HepG2 (cell line): ENCODE data around the gene RNASE11. TPM values are rescaled to one million over a fixed set of nuclear protein-coding genes. Genes with fewer than 3 reads are reported as not detected.

Experiments
- AGO1 ChIP-seq: fragments of 200-400 bp; formaldehyde crosslinking; IDR thresholded peaks from 2 replicates; pipeline ENCODE4 v1.6.1; 2017; ENCODE audit warnings: mild to moderate bottlenecking, low read depth, low read length, moderate library complexity; ENCODE audit not compliant: poor library complexity, severe bottlenecking
- ASH2L ChIP-seq: fragments of 300-600, 200-600 bp; sonication (generic); IDR thresholded peaks from 2 replicates; pipeline ENCODE4 v1.7.0; 2017; ENCODE audit warnings: low read depth, mild to moderate bottlenecking, moderate library complexity, mixed read lengths, low read length; ENCODE audit not compliant: insufficient read length
- CREB1 ChIP-seq, 2 experiments: fragments of 450-650 bp in 1 of 2; IDR thresholded peaks; 2 replicates each; pipeline ENCODE4 v1.6.1; 2016 to 2017; ENCODE audit warnings: control low read depth in 1 of 2, mild to moderate bottlenecking in 1 of 2, missing compliant biosample characterization in 1 of 2, missing genetic modification characterization in 1 of 2
- RFX1 ChIP-seq: fragments of 450-650 bp; IDR thresholded peaks from 2 replicates; pipeline ENCODE4 v1.6.1; 2017
- RFX5 ChIP-seq: IDR thresholded peaks from 2 replicates; pipeline ENCODE4 v1.6.1; 2011; ENCODE audit warnings: low read depth, low read length, improper control_type of control experiment
- SAFB2 ChIP-seq: sonication (generic); formaldehyde crosslinking; IDR thresholded peaks from 2 replicates; pipeline ENCODE4 v1.5.1; 2020; ENCODE audit warnings: missing genetic modification reagents, low read depth, mild to moderate bottlenecking, borderline replicate concordance
- SPEN ChIP-seq: sonication (generic); formaldehyde crosslinking; IDR thresholded peaks from 2 replicates; pipeline ENCODE4 v1.5.1; 2020; ENCODE audit warnings: low read depth, mild to moderate bottlenecking, missing genetic modification reagents
- TARDBP ChIP-seq: sonication (generic); formaldehyde crosslinking; IDR thresholded peaks from 2 replicates; pipeline ENCODE4 v1.8.0; 2022; ENCODE audit warnings: mild to moderate bottlenecking, missing genetic modification reagents
- TCF7 ChIP-seq: sonication (generic); IDR thresholded peaks from 2 replicates; pipeline ENCODE4 v1.6.1; 2016; ENCODE audit warnings: antibody characterized with exemption, low read depth
- ZMYM2 ChIP-seq: sonication (generic); formaldehyde crosslinking; IDR thresholded peaks from 2 replicates; pipeline ENCODE4 v1.8.0; 2022; ENCODE audit warnings: mild to moderate bottlenecking, missing genetic modification reagents
- ZNF256 ChIP-seq: sonication (generic); formaldehyde crosslinking; conservative IDR thresholded peaks from 2 replicates; pipeline ENCODE4 v1.4.0; 2020; ENCODE audit warnings: missing genetic modification reagents
- ZNF383 ChIP-seq: sonication (generic); formaldehyde crosslinking; IDR thresholded peaks from 2 replicates; pipeline ENCODE4 v1.4.0; 2020; ENCODE audit warnings: missing genetic modification reagents, mild to moderate bottlenecking, borderline replicate concordance
- ZNF615 ChIP-seq: sonication (generic); formaldehyde crosslinking; IDR thresholded peaks from 2 replicates; pipeline ENCODE4 v1.5.0; 2020; ENCODE audit warnings: mild to moderate bottlenecking, missing genetic modification reagents, borderline replicate concordance
- ZNF619 ChIP-seq: sonication (generic); formaldehyde crosslinking; IDR thresholded peaks from 2 replicates; pipeline ENCODE4 v1.4.0; 2020; ENCODE audit warnings: mild to moderate bottlenecking, missing genetic modification reagents
- ZNF878 ChIP-seq: sonication (generic); formaldehyde crosslinking; IDR thresholded peaks from 2 replicates; pipeline ENCODE4 v1.8.1; 2023; ENCODE audit warnings: mild to moderate bottlenecking, missing genetic modification reagents, moderate library complexity
- polyA plus RNA-seq, 8 experiments: library from polyadenylated mRNA; depleted of rRNA in 3 of 8; stranded (reverse) in 7 of 8; unstranded in 1 of 8; fragments of >200 nt; fragmentation: Illumina TruSeq in 4 of 8; extraction: Trizol in 4 of 8; gene quantifications; 2 replicates each; pipeline versions ENCODE4 v1.2.1 to v1.2.3, GENCODE V29; 2011 to 2016; ENCODE audit warnings: low read depth in 4 of 8, missing spikeins in 1 of 8, mixed read lengths in 1 of 8; ENCODE audit not compliant: insufficient read depth in 1 of 8
- total RNA-seq, 5 experiments: library from RNA; depleted of rRNA; stranded (reverse); fragments of >200 nt; fragmentation: Illumina TruSeq; extraction: Trizol; gene quantifications; 2 replicates each; pipeline ENCODE4 v1.2.3, GENCODE V29; 2016; ENCODE audit warnings: low read depth in 1 of 5
- TF ChIP-seq, protein P1 (sequence below): sonication (generic); formaldehyde crosslinking; IDR thresholded peaks from 2 replicates; pipeline ENCODE4; 2020; ENCODE audit warnings: missing genetic modification reagents, mild to moderate bottlenecking, borderline replicate concordance
- TF ChIP-seq, protein P2 (sequence below): sonication (generic); formaldehyde crosslinking; IDR thresholded peaks from 2 replicates; pipeline ENCODE4 v1.5.1; 2020; ENCODE audit warnings: mild to moderate bottlenecking, missing genetic modification reagents
- TF ChIP-seq, protein P3 (sequence below): sonication (generic); formaldehyde crosslinking; IDR thresholded peaks from 2 replicates; pipeline ENCODE4 v1.4.0; 2020; ENCODE audit warnings: missing genetic modification reagents
- TF ChIP-seq, protein P4 (sequence below): sonication (generic); formaldehyde crosslinking; IDR thresholded peaks from 2 replicates; pipeline ENCODE4 v1.4.0; 2020; ENCODE audit warnings: mild to moderate bottlenecking, missing genetic modification reagents

RNASE11 gene
- total and polyA plus RNA-seq, 2 of the 13 experiments (the other 11 are each of a cell fraction or from before 2014, with no cell fraction given), result not detected

GRCh38 chr14:20610002-20610765 is 22.4 kb upstream of the RNASE11 start (continued):
- no peak for TF ChIP-seq CREB1 (IDR thresholded peaks at IDR 0.05)
- TF ChIP-seq CREB1 (CRISPR knock-in tag; IDR thresholded peaks at IDR 0.05), result peak; percentile 67
- no peak for TF ChIP-seq ZNF256 (CRISPR knock-in tag)
- TF ChIP-seq TCF7, result no peak
- TF ChIP-seq ZNF619, result no peak
- TF ChIP-seq, protein P1, sequence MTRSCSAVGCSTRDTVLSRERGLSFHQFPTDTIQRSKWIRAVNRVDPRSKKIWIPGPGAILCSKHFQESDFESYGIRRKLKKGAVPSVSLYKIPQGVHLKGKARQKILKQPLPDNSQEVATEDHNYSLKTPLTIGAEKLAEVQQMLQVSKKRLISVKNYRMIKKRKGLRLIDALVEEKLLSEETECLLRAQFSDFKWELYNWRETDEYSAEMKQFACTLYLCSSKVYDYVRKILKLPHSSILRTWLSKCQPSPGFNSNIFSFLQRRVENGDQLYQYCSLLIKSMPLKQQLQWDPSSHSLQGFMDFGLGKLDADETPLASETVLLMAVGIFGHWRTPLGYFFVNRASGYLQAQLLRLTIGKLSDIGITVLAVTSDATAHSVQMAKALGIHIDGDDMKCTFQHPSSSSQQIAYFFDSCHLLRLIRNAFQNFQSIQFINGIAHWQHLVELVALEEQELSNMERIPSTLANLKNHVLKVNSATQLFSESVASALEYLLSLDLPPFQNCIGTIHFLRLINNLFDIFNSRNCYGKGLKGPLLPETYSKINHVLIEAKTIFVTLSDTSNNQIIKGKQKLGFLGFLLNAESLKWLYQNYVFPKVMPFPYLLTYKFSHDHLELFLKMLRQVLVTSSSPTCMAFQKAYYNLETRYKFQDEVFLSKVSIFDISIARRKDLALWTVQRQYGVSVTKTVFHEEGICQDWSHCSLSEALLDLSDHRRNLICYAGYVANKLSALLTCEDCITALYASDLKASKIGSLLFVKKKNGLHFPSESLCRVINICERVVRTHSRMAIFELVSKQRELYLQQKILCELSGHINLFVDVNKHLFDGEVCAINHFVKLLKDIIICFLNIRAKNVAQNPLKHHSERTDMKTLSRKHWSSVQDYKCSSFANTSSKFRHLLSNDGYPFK (CRISPR knock-in tag), result peak; percentile 46; the same call in 1 of the 2 replicates
- TF ChIP-seq ASH2L, result peak; percentile 26
- no peak for TF ChIP-seq RFX1
- peak; percentile 48; the same call in 1 of the 2 replicates for TF ChIP-seq SPEN (CRISPR knock-in tag)
- no peak for TF ChIP-seq ZNF615 (CRISPR knock-in tag)
- TF ChIP-seq ZNF383, result no peak
- peak; percentile 93; the same call in 1 of the 2 replicates for TF ChIP-seq ZNF878 (CRISPR knock-in tag)
- 0 out of 2 replicates have a peak, but pooled peaks have one; percentile 36 for TF ChIP-seq SAFB2 (CRISPR knock-in tag)
- no peak for TF ChIP-seq RFX5
- TF ChIP-seq AGO1, result no peak
- TF ChIP-seq ZMYM2 (CRISPR knock-in tag), result peak; percentile 93
- TF ChIP-seq, protein P2, sequence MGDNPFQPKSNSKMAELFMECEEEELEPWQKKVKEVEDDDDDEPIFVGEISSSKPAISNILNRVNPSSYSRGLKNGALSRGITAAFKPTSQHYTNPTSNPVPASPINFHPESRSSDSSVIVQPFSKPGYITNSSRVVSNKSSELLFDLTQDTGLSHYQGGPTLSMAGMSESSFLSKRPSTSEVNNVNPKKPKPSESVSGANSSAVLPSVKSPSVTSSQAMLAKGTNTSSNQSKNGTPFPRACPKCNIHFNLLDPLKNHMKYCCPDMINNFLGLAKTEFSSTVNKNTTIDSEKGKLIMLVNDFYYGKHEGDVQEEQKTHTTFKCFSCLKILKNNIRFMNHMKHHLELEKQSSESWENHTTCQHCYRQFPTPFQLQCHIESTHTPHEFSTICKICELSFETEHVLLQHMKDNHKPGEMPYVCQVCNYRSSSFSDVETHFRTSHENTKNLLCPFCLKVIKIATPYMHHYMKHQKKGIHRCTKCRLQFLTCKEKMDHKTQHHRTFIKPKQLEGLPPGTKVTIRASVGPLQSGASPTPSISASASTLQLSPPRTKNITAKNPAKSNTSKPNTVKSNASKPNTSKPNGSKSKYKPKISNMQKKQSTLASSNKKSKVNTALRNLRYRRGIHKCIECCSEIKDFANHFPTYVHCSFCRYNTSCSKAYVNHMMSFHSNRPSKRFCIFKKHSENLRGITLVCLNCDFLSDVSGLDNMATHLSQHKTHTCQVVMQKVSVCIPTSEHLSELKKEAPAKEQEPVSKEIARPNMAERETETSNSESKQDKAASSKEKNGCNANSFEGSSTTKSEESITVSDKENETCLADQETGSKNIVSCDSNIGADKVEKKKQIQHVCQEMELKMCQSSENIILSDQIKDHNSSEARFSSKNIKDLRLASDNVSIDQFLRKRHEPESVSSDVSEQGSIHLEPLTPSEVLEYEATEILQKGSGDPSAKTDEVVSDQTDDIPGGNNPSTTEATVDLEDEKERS (CRISPR knock-in tag), result peak; percentile 55; the same call in 1 of the 2 replicates
- TF ChIP-seq, protein P3, sequence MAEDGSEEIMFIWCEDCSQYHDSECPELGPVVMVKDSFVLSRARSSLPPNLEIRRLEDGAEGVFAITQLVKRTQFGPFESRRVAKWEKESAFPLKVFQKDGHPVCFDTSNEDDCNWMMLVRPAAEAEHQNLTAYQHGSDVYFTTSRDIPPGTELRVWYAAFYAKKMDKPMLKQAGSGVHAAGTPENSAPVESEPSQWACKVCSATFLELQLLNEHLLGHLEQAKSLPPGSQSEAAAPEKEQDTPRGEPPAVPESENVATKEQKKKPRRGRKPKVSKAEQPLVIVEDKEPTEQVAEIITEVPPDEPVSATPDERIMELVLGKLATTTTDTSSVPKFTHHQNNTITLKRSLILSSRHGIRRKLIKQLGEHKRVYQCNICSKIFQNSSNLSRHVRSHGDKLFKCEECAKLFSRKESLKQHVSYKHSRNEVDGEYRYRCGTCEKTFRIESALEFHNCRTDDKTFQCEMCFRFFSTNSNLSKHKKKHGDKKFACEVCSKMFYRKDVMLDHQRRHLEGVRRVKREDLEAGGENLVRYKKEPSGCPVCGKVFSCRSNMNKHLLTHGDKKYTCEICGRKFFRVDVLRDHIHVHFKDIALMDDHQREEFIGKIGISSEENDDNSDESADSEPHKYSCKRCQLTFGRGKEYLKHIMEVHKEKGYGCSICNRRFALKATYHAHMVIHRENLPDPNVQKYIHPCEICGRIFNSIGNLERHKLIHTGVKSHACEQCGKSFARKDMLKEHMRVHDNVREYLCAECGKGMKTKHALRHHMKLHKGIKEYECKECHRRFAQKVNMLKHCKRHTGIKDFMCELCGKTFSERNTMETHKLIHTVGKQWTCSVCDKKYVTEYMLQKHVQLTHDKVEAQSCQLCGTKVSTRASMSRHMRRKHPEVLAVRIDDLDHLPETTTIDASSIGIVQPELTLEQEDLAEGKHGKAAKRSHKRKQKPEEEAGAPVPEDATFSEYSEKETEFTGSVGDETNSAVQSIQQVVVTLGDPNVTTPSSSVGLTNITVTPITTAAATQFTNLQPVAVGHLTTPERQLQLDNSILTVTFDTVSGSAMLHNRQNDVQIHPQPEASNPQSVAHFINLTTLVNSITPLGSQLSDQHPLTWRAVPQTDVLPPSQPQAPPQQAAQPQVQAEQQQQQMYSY (CRISPR knock-in tag), result no peak
- TF ChIP-seq TARDBP (CRISPR knock-in tag), result peak; percentile 86
- TF ChIP-seq, protein P4, sequence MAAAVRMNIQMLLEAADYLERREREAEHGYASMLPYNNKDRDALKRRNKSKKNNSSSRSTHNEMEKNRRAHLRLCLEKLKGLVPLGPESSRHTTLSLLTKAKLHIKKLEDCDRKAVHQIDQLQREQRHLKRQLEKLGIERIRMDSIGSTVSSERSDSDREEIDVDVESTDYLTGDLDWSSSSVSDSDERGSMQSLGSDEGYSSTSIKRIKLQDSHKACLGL, result no peak
